ENCODE measurements around the gene AKAP8L. TPM values are rescaled to one million over a fixed set of nuclear protein-coding genes. Genes with fewer than 3 reads are reported as not detected.

The AKAP8L gene
- total and polyA plus RNA-seq, 2 of the 8 experiments (the other 6 are each of a cell fraction or from before 2014, with no cell fraction given), result 75.1 to 138 TPM

DNA sequence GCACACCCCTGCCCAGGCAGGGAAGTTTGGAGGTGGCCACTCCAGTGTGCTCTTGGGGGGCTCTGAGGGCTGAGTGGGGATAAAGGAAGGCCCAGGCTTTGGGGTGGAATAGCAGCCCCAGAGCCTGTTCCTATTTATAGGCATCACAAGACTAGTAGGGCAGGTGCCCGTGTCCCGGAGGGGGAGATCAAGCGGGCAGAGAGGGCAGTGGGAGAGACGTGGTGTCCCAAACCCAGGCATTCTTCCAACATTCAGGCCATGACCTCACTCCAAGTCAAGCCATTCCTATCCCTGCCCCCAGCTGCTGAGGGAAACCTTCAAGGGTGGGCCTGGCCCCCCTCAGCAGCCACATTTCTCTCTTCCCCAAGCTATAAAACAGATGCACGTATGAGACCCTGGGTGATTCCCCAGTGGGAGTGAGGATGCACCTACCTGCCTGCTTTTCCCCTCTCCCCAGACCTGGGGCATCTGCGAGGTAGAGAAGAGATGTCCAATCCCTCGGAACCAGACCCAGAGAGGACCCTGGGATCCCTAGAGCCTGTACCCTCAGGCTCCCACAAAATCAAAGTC lies 27.1 kb upstream of the AKAP8L start:
- ChIA-PET POLR2A (ENCODE audit: partially characterized antibody) (no interaction called here), CTCF (ENCODE audit: partially characterized antibody) (interaction anchor here (0.6 kb wide), 1 partner anchor 16 kb away, joined by 3 read pairs; no protein-coding TSS in a partner anchor)
- no peak overlapping the region for H2AFZ ChIP-seq (ENCODE audit: low read length)
- no peak overlapping the region for H3K4ac ChIP-seq (replicated peaks; ENCODE audit: insufficient read length, low read depth, low read length)
- H2BK120ac ChIP-seq (replicated peaks; ENCODE audit: low read depth, low read length), result no peak overlapping the region
- H2AK5ac ChIP-seq (ENCODE audit: low read depth, low read length), result no peak overlapping the region
- H3K9me3 ChIP-seq (ENCODE audit: insufficient read depth in 2 of 2, low read depth in 1 of 2, low read length in 1 of 2), result no peaks in the 10 kb centered on the region
- H2BK20ac ChIP-seq (ENCODE audit: low read length), result no peak overlapping the region
- H3K4me2 ChIP-seq (ENCODE audit: insufficient read depth in 1 of 2, low read depth in 2 of 2, low read length in 2 of 2), result no peak overlapping the region
- no peak overlapping the region for H3K27ac ChIP-seq (ENCODE audit: low read depth, low read length)
- no peak overlapping the region for H3K18ac ChIP-seq (ENCODE audit: extremely low read depth, low read length)
- no peak overlapping the region for H3K9ac ChIP-seq (replicated peaks in 1 of 4; ENCODE audit: extremely low read depth in 1 of 4, low read depth in 3 of 4, low read length in 3 of 4)
- H3K23me2 ChIP-seq (ENCODE audit: low read depth, low read length), result peaks cover 15% of the 10 kb centered on the region; the same call in 1 of the 2 replicates
- no peak overlapping the region for H2BK12ac ChIP-seq (ENCODE audit: low read depth, low read length)
- H4K91ac ChIP-seq (replicated peaks; ENCODE audit: insufficient read length, low read length), result no peak overlapping the region
- no peak overlapping the region for H4K8ac ChIP-seq (ENCODE audit: extremely low read depth, insufficient read depth, low read length)
- WGBS, 2 experiments (ENCODE audit: extremely low coverage in 1 of 2, insufficient coverage in 1 of 2, insufficient read length in 1 of 2, insufficient replicate concordance in 2 of 2, low coverage in 1 of 2, low lambda C conversion rate in 2 of 2, missing lambda C conversion rate in 1 of 2), result 77% methylated on average over 7 of the region's 7 CpGs; no CpG with 5 or more reads in 1 of the 2 experiments
- H3K79me1 ChIP-seq (ENCODE audit: low read depth, low read length), result no peaks in the 10 kb centered on the region
- H2BK5ac ChIP-seq (ENCODE audit: low read depth, low read length), result no peak overlapping the region
- H3K23ac ChIP-seq (ENCODE audit: insufficient read length), result no peak overlapping the region
- no peaks in the 10 kb centered on the region for H3K79me2 ChIP-seq (ENCODE audit: control insufficient read depth in 1 of 2, insufficient read depth in 2 of 2, low read length in 2 of 2)
- peaks cover 0 to 9% (median 2%) of the 10 kb centered on the region in 4 experiments; a peak in 6 of 7 replicates for H3K4me1 ChIP-seq (replicated peaks in 1 of 4; ENCODE audit: control insufficient read depth in 3 of 4, insufficient read depth in 4 of 4, low read length in 3 of 4)
- H3K14ac ChIP-seq (ENCODE audit: insufficient read length), result no peak overlapping the region
- FAIRE-seq (no peak), DNase-seq (ENCODE audit: low read depth in 1 of 2, low spot score in 2 of 2) (no peak)
- H3K27me3 ChIP-seq (replicated peaks in 1 of 4; ENCODE audit: control insufficient read depth in 3 of 4, extremely low read depth in 1 of 4, insufficient read depth in 3 of 4, low read length in 3 of 4), result peaks cover 0 to 2% (median 0%) of the 10 kb centered on the region in 4 experiments; a peak in 1 of 7 replicates
- no peak overlapping the region for H3K56ac ChIP-seq (replicated peaks; ENCODE audit: insufficient read length, low read depth, low read length)
- H4K20me1 ChIP-seq (replicated peaks in 1 of 2; ENCODE audit: control insufficient read depth in 1 of 2, insufficient read depth in 2 of 2, low read length in 2 of 2), result no peaks in the 10 kb centered on the region
- no peak overlapping the region for H3K4me3 ChIP-seq (ENCODE audit: extremely low read depth in 1 of 4, insufficient read depth in 2 of 4, low read depth in 3 of 4, low read length in 4 of 4)
- H3K36me3 ChIP-seq (ENCODE audit: control insufficient read depth in 2 of 4, insufficient read depth in 4 of 4, low read length in 3 of 4), result no peaks in the 10 kb centered on the region
- no peak overlapping the region for H2BK15ac ChIP-seq (ENCODE audit: low read length)
- no peak overlapping the region for H4K5ac ChIP-seq (ENCODE audit: insufficient read length, low read depth, low read length)

Data from H1 (cell line).